Upper lobe of right lung (tissue), 1 donor: ENCODE measurements around the gene RBFOX1. TPM values are rescaled to one million over a fixed set of nuclear protein-coding genes. Genes with fewer than 3 reads are reported as not detected.

Experiments used
- ATAC-seq: fragments of 200-7000 bp; cut with Tn5 transposase; one replicate; pipeline ENCODE4 v1.9.1; 2020; ENCODE audit warnings: mild to moderate bottlenecking, moderate library complexity
- DNase-seq: peaks from one replicate; pipeline ENCODE4 v3.0.0-alpha.2; 2020
- H3K27ac ChIP-seq: fragments of 200-600 bp; one replicate; pipeline ENCODE4 v1.8.0; 2022
- H3K27me3 ChIP-seq: fragments of 200-600 bp; one replicate; pipeline ENCODE4 v1.8.0; 2022; ENCODE audit warnings: mild to moderate bottlenecking
- H3K36me3 ChIP-seq: fragments of 200-600 bp; one replicate; pipeline ENCODE4 v1.8.0; 2022
- H3K4me1 ChIP-seq: fragments of 200-600 bp; one replicate; pipeline ENCODE4 v1.8.0; 2022
- H3K4me3 ChIP-seq: fragments of 200-600 bp; one replicate; pipeline ENCODE4 v1.8.0; 2022; ENCODE audit warnings: mild to moderate bottlenecking
- H3K9me3 ChIP-seq: fragments of 200-600 bp; one replicate; pipeline ENCODE4 v1.8.0; 2022
- intact Hi-C: fragments of 100-400 bp; cut with DNase I; formaldehyde crosslinking; loops from one replicate; pipeline ENCODE4 v1.11.0; 2022
- total RNA-seq: library from RNA; stranded (reverse); fragmentation: NEBNext Ultra II Directional; extraction: Animal tissue kit (Norgen Biotek cat#: 25700); gene quantifications from one replicate; pipeline ENCODE4 v1.2.1, GENCODE V29; 2021
- TF ChIP-seq, protein P1 (sequence below): fragments of 200-600 bp; IDR thresholded peaks from one replicate; pipeline ENCODE4 v1.8.0; 2022; ENCODE audit warnings: antibody characterized with exemption
- donor health status: DM: no; HTN: yes; CAD: no; lungs with severe emphysema.

Gene RBFOX1
- total RNA-seq, 1 donor from 2014 or later = not detected

- ATAC-seq = no peak
- no peak overlapping the region for H3K27ac ChIP-seq
- H3K27me3 ChIP-seq = no peaks in the 10 kb centered on the region
- no peaks in the 10 kb centered on the region for H3K4me1 ChIP-seq
- no peak overlapping the region for H3K4me3 ChIP-seq
- intact Hi-C loops = no loop called here
- TF ChIP-seq, protein P1, sequence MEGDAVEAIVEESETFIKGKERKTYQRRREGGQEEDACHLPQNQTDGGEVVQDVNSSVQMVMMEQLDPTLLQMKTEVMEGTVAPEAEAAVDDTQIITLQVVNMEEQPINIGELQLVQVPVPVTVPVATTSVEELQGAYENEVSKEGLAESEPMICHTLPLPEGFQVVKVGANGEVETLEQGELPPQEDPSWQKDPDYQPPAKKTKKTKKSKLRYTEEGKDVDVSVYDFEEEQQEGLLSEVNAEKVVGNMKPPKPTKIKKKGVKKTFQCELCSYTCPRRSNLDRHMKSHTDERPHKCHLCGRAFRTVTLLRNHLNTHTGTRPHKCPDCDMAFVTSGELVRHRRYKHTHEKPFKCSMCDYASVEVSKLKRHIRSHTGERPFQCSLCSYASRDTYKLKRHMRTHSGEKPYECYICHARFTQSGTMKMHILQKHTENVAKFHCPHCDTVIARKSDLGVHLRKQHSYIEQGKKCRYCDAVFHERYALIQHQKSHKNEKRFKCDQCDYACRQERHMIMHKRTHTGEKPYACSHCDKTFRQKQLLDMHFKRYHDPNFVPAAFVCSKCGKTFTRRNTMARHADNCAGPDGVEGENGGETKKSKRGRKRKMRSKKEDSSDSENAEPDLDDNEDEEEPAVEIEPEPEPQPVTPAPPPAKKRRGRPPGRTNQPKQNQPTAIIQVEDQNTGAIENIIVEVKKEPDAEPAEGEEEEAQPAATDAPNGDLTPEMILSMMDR = no peak
- DNase-seq = no peak
- H3K9me3 ChIP-seq = no peaks in the 10 kb centered on the region
- H3K36me3 ChIP-seq = no peaks in the 10 kb centered on the region
Measured at GRCh38 chr16:7470344-7470743, 137.7 kb downstream of the RBFOX1 start.

DNA sequence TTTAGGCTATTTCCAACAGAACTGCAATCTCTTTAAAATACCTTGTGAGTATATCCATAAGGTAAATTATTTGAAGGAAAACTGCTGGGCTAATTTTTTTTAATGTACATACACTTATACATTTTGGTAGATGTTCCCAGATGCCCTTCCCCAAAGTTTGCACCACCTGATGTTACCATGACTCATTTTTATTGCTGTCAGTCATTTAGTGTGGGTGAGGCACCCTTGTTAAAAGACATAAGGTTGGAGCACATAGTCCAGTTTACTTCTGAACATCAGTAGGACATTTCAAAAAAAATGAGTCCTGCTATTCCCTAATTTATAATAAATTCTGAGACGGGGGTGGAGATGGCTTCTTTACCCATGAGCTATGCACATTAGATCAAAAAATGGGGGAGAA is 138.6 kb downstream of the RBFOX1 start:
- no peak overlapping the region for H3K4me3 ChIP-seq
- DNase-seq (no peak), ATAC-seq (no peak)
- intact Hi-C loops = no loop called here
- no peaks in the 10 kb centered on the region for H3K27me3 ChIP-seq
- H3K9me3 ChIP-seq = no peaks in the 10 kb centered on the region
- no peak overlapping the region for H3K27ac ChIP-seq
- TF ChIP-seq, protein P1 = no peak
- H3K36me3 ChIP-seq = no peaks in the 10 kb centered on the region
- no peaks in the 10 kb centered on the region for H3K4me1 ChIP-seq

DNA sequence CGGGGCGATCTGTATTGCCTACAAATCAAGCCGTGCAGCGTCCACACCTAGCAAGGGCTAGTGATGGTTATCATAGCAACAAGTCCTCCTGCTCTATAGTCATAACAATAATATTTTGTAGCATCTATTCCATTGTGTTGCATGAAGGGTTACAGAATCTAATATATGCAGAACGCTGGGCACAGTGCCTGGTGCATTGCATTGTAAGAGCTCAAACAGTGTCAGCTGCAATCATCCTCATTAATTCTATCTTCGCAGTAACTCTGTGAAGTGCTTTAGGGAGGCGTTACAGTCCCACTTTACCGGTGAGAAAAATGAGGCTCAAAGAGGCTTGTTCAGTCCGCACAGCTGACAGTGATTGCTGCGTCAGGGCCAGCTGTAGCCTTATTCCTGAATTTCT is 149.4 kb downstream of the RBFOX1 start:
- Histone ChIP-seq H3K4me3 (no peak overlapping the region), H3K36me3 (no peaks in the 10 kb centered on the region), H3K27ac (no peak overlapping the region), H3K9me3 (no peaks in the 10 kb centered on the region), H3K27me3 (no peaks in the 10 kb centered on the region), H3K4me1 (no peaks in the 10 kb centered on the region)
- TF ChIP-seq, protein P1 = no peak
- intact Hi-C loops = no loop called here
- ATAC-seq (no peak), DNase-seq (no peak)

GRCh38 chr16:7482596-7483290 is 150.1 kb downstream of the RBFOX1 start:
- ATAC-seq (no peak), DNase-seq (no peak)
- TF ChIP-seq, protein P1 = no peak
- Histone ChIP-seq H3K27me3 (no peaks in the 10 kb centered on the region), H3K9me3 (no peaks in the 10 kb centered on the region), H3K36me3 (no peaks in the 10 kb centered on the region), H3K4me1 (no peaks in the 10 kb centered on the region), H3K4me3 (no peak overlapping the region), H3K27ac (no peak overlapping the region)
- intact Hi-C loops = no loop called here

DNA sequence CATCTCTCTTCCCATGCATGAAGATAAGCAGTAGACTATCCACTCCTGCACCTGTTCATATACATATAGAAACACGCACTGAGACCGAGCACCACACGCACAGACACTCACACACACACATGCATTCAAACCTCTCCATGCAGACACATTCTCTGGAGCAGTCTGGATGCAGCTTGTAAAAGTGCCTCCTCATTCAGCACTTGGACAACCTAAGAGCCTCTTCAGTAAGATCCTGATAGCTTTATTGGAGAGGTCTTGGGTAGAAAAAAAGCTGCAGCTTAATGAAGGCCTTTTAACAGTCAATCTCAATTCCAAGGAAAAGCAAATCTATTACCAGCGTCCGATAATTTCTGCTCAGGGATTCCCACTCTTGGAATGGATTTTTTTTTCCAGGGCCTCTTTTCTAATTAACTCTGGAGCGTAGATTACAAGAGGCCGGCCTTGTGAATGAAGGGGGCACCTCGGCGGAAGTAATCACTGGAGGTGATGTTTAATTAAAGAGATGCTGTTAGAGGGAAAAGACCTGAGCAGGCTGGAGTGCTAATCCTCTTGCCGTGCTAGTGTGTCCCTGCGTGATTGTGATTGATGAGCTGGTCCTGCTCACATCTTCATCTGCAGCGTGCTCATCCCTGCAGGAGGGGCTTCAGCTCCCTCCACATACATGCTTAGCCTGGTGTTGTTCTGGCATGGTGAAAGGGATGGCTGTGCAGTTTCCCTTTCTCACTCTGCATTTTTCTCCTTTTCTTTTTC is 155.1 kb downstream of the RBFOX1 start:
- ATAC-seq = no peak
- no peak overlapping the region for H3K4me3 ChIP-seq
- no peak overlapping the region for H3K27ac ChIP-seq
- H3K27me3 ChIP-seq = no peaks in the 10 kb centered on the region
- no peak for DNase-seq
- no peaks in the 10 kb centered on the region for H3K36me3 ChIP-seq
- TF ChIP-seq, protein P1 = no peak
- no peaks in the 10 kb centered on the region for H3K9me3 ChIP-seq
- intact Hi-C loops = no loop called here
- H3K4me1 ChIP-seq = no peaks in the 10 kb centered on the region
